ENCODE data around the gene ADAD2. TPM values are rescaled to one million over a fixed set of nuclear protein-coding genes. Genes with fewer than 3 reads are reported as not detected.

The ADAD2 gene
- total RNA-seq, 4 donors from 2014 or later, result 7.4 TPM; not detected in 3

DNA sequence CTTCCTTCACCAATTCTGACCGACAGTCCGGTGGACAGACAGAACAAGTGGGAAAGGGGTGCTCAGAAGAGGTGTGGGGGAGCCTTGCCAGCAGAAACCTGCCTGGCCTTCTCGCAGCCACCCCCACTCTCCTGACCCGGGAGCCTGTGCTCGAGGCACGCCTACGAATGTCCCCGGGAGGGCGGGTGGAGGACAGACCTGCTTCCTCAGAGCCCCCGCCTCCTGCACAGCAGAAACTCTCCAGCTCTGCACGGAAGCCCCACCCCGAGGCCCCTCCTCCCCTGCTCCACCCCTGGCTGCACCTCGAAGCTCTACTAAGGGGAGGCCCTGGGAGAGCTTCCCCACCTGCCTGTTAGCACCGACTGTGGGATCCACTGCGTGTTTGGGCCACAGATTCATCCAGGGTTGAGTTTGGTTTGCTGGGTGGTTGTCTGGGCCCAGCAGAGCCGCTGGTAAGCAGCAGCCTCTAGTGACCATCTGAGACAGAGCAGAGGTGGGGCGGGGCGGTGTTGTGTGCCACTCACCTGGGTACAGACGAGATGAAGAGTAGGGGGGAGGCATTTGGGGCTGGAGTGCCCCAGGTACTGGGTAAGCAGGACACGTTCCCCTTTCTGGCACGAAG, 10.3 kb upstream of the ADAD2 start:
- TF ChIP-seq, protein P1, sequence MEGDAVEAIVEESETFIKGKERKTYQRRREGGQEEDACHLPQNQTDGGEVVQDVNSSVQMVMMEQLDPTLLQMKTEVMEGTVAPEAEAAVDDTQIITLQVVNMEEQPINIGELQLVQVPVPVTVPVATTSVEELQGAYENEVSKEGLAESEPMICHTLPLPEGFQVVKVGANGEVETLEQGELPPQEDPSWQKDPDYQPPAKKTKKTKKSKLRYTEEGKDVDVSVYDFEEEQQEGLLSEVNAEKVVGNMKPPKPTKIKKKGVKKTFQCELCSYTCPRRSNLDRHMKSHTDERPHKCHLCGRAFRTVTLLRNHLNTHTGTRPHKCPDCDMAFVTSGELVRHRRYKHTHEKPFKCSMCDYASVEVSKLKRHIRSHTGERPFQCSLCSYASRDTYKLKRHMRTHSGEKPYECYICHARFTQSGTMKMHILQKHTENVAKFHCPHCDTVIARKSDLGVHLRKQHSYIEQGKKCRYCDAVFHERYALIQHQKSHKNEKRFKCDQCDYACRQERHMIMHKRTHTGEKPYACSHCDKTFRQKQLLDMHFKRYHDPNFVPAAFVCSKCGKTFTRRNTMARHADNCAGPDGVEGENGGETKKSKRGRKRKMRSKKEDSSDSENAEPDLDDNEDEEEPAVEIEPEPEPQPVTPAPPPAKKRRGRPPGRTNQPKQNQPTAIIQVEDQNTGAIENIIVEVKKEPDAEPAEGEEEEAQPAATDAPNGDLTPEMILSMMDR (IDR thresholded peaks at IDR 0.05), result no peak
- no peak for TF ChIP-seq EP300 (IDR thresholded peaks at IDR 0.05; ENCODE audit: low read depth)
- TF ChIP-seq POLR2AphosphoS5 (IDR thresholded peaks at IDR 0.05), result no peak
- TF ChIP-seq POLR2A (IDR thresholded peaks at IDR 0.05), result no peak
- DNase-seq, result no peak
- H3K36me3 ChIP-seq, result peaks cover 0 to 5% (median 2%) of the 10 kb centered on the region in 4 donors
- 81% methylated on average over 12 of the region's 21 CpGs; no CpG with 5 or more reads in 1 of the 2 donors for WGBS, 2 donors (ENCODE audit: low coverage in 1 of 2)
- in situ Hi-C loops (cut with MboI; ENCODE audit: low pct_ligation_motif_present in 1 of 4, low pct_unique_long_range_greater_than_20kb in 1 of 4, low sequenced_read_pairs in 3 of 4), result loop anchor here in 3 of 4 donors (10.0 to 25.0 kb wide), 3 partner anchors 86 to 368 kb away; partner anchors contain the start of genes HSBP1 (in 1 of the 3), NECAB2 (in 1 of the 3) and OSGIN1 (in 1 of the 3)
- H3K4me1 ChIP-seq, result peaks cover 15 to 28% (median 19%) of the 10 kb centered on the region in 4 donors
- no peaks in the 10 kb centered on the region for H3K27me3 ChIP-seq
- H3K27ac ChIP-seq, result no peak overlapping the region
- no peak overlapping the region for H3K4me3 ChIP-seq
- intact Hi-C loops (cut with DNase I; ENCODE audit: low total_unique reads), result no loop called here
- H3K9me3 ChIP-seq, result no peaks in the 10 kb centered on the region

DNA sequence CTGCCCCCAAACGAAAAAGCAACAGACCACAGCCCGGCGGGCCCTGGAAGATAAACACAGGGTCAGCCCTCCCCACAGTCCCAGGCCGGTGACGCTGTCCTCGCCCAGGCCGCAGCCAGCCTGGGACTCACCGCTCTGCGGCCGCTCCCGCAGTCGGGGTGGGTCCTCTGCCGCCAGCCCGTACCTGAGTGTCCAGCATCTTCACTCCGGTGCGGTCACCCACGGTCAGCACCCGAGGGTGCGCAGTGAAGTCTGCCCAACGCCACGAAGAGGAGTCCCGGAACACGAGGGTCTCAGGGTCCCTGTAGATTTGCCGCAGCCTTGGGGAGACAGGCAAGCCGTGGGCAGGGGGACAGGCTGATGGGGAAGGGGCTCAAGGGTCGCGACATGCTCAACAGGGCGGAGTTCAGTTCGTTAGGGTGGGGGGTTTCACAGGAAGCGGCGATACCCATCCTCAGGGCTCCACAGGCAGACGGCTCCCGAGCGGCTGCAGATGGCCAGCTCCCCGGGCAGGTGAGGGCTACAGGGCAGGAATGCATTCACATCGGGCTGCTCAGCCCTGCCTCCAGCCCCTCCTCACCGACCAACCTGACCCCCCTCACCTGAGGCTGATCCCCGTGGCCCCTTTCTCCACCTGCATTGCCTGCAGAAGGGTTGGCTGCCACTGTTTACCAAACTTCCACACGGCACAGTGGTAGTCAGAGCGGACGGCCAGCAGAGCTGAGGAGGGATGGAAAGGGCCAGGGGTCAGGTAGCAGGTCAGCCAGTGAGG, 9.6 kb upstream of the ADAD2 start:
- Histone ChIP-seq H3K27ac (no peak overlapping the region), H3K27me3 (no peaks in the 10 kb centered on the region), H3K36me3 (peaks cover 0 to 5% (median 2%) of the 10 kb centered on the region in 4 donors), H3K4me3 (no peak overlapping the region), H3K4me1 (peaks cover 19 to 28% (median 22%) of the 10 kb centered on the region in 4 donors), H3K9me3 (no peaks in the 10 kb centered on the region)
- in situ Hi-C loops (cut with MboI; ENCODE audit: low pct_ligation_motif_present in 1 of 4, low pct_unique_long_range_greater_than_20kb in 1 of 4, low sequenced_read_pairs in 3 of 4), result loop anchor here in 3 of 4 donors (10.0 to 25.0 kb wide), 3 partner anchors 87 to 369 kb away; partner anchors contain the start of genes HSBP1 (in 1 of the 3), NECAB2 (in 1 of the 3) and OSGIN1 (in 1 of the 3)
- intact Hi-C loops (cut with DNase I; ENCODE audit: low total_unique reads), result no loop called here
- no peak for DNase-seq
- WGBS, 2 donors (ENCODE audit: low coverage in 1 of 2), result 90 to 96% methylated on average over 4 to 37 of the region's 41 CpGs
- no peak for TF ChIP-seq EP300 (IDR thresholded peaks at IDR 0.05; ENCODE audit: low read depth)
- TF ChIP-seq POLR2AphosphoS5 (IDR thresholded peaks at IDR 0.05), result no peak
- TF ChIP-seq, protein P1 (IDR thresholded peaks at IDR 0.05), result no peak

DNA sequence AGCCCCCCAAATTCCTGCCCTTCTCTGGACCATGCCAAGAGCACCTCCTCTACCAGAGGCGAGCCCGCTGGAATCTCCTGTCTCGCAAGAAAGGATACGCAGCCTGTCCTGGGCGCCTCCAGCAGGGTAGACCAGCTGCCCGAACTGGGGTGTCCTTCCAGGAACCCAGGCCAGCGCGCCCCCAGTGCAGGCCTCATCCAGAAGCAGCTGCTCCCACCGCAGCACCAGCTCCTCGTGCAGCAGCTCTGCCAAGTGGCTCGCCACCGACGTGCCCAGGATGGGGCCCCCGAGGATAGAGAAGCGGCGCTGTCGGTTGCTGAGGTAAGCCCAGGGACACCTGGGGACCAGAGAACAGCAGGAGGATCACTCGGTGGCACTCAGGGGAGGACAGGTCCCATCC, 8.9 kb upstream of the ADAD2 start:
- Histone ChIP-seq H3K9me3 (no peaks in the 10 kb centered on the region), H3K4me1 (peaks cover 11 to 20% (median 14%) of the 10 kb centered on the region in 4 donors), H3K27ac (no peak overlapping the region), H3K36me3 (peaks cover 0 to 5% (median 2%) of the 10 kb centered on the region in 4 donors), H3K27me3 (no peaks in the 10 kb centered on the region), H3K4me3 (no peak overlapping the region)
- 97% methylated on average over 17 of the region's 18 CpGs; no CpG with 5 or more reads in 1 of the 2 donors for WGBS, 2 donors (ENCODE audit: low coverage in 1 of 2)
- DNase-seq, result no peak
- in situ Hi-C loops (cut with MboI; ENCODE audit: low pct_ligation_motif_present in 1 of 4, low pct_unique_long_range_greater_than_20kb in 1 of 4, low sequenced_read_pairs in 3 of 4) (loop anchor here in 3 of 4 donors (10.0 to 25.0 kb wide), 3 partner anchors 87 to 370 kb away; partner anchors contain the start of genes HSBP1 (in 1 of the 3), NECAB2 (in 1 of the 3) and OSGIN1 (in 1 of the 3)), intact Hi-C loops (cut with DNase I; ENCODE audit: low total_unique reads) (no loop called here)
- TF ChIP-seq, protein P1 (IDR thresholded peaks at IDR 0.05), result no peak
- TF ChIP-seq POLR2A (IDR thresholded peaks at IDR 0.05) (no peak), POLR2AphosphoS5 (IDR thresholded peaks at IDR 0.05) (no peak), EP300 (IDR thresholded peaks at IDR 0.05; ENCODE audit: low read depth) (no peak)
